HepG2 (cell line): ENCODE data around the gene CNTFR.

Experiments used
- ETV6 ChIP-seq: sonication (generic); formaldehyde crosslinking; conservative IDR thresholded peaks from 2 replicates; pipeline ENCODE4 v1.4.0; 2020; ENCODE audit warnings: missing genetic modification reagents
- EZH2 ChIP-seq: conservative IDR thresholded peaks from 2 replicates; pipeline ENCODE4 v1.6.1; 2012; ENCODE audit warnings: mild to moderate bottlenecking, low read depth, low read length, moderate library complexity
- HNRNPL ChIP-seq: fragments of 200-400 bp; formaldehyde crosslinking; IDR thresholded peaks from 2 replicates; pipeline ENCODE4 v1.6.1; 2017; ENCODE audit warnings: mild to moderate bottlenecking, low read depth, low read length
- MYC ChIP-seq: sonication (generic); formaldehyde crosslinking; IDR thresholded peaks from 2 replicates; pipeline ENCODE4 v1.9.0; 2021; ENCODE audit warnings: missing genetic modification reagents, borderline replicate concordance
- POLR2A ChIP-seq, 2 experiments: IDR thresholded peaks; 2 replicates each; pipeline ENCODE4 v1.6.1; 2011; ENCODE audit warnings: low read depth in 2 of 2, low read length in 2 of 2, mild to moderate bottlenecking in 1 of 2, moderate library complexity in 1 of 2; ENCODE audit not compliant: insufficient read depth in 1 of 2
- TAF15 ChIP-seq: fragments of 200-400 bp; formaldehyde crosslinking; IDR thresholded peaks from one replicate; pipeline ENCODE4 v1.6.1; 2018; ENCODE audit warnings: mild to moderate bottlenecking, low read depth, low read length; ENCODE audit not compliant: poor library complexity, severe bottlenecking
- ZNF274 ChIP-seq: sonication (generic); formaldehyde crosslinking; IDR thresholded peaks from 2 replicates; pipeline ENCODE4 v1.5.1; 2020; ENCODE audit warnings: mild to moderate bottlenecking, missing genetic modification reagents
- ZNF776 ChIP-seq: sonication (generic); formaldehyde crosslinking; IDR thresholded peaks from 2 replicates; pipeline ENCODE4 v1.4.0; 2020; ENCODE audit warnings: mild to moderate bottlenecking, missing genetic modification reagents
- TF ChIP-seq, protein P1 (sequence below): sonication (generic); formaldehyde crosslinking; IDR thresholded peaks from 2 replicates; pipeline ENCODE4; 2020; ENCODE audit warnings: missing genetic modification reagents, mild to moderate bottlenecking, borderline replicate concordance
- TF ChIP-seq, protein P2 (sequence below): sonication (generic); formaldehyde crosslinking; IDR thresholded peaks from 2 replicates; pipeline ENCODE4 v1.5.0; 2020; ENCODE audit warnings: mild to moderate bottlenecking, missing genetic modification reagents, moderate library complexity
- TF ChIP-seq, protein P3 (sequence below): sonication (generic); formaldehyde crosslinking; IDR thresholded peaks from 2 replicates; pipeline ENCODE4 v1.4.0; 2020; ENCODE audit warnings: low read depth, mild to moderate bottlenecking, missing genetic modification reagents

DNA sequence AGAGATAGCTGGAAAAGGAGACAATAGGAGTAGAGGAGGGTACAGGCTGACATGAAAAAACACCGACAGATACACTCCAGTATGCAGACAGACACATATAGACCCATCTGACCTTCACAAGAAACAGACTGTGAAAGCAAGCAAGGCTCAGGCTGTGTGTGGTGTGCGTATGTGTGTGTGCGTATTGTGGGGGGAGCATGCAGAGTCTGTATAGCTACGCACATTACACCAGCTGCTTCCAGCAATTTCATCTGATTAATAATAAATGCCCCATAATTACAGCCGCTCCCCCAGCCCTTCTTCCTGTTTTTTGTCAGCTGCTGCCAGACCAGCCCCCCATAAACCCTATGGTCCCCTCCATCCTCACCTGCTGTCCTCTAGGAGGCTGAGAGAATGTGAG lies 6.7 kb downstream of the CNTFR start:
- TF ChIP-seq, protein P1, sequence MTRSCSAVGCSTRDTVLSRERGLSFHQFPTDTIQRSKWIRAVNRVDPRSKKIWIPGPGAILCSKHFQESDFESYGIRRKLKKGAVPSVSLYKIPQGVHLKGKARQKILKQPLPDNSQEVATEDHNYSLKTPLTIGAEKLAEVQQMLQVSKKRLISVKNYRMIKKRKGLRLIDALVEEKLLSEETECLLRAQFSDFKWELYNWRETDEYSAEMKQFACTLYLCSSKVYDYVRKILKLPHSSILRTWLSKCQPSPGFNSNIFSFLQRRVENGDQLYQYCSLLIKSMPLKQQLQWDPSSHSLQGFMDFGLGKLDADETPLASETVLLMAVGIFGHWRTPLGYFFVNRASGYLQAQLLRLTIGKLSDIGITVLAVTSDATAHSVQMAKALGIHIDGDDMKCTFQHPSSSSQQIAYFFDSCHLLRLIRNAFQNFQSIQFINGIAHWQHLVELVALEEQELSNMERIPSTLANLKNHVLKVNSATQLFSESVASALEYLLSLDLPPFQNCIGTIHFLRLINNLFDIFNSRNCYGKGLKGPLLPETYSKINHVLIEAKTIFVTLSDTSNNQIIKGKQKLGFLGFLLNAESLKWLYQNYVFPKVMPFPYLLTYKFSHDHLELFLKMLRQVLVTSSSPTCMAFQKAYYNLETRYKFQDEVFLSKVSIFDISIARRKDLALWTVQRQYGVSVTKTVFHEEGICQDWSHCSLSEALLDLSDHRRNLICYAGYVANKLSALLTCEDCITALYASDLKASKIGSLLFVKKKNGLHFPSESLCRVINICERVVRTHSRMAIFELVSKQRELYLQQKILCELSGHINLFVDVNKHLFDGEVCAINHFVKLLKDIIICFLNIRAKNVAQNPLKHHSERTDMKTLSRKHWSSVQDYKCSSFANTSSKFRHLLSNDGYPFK (CRISPR knock-in tag), result no peak
- no peak for TF ChIP-seq EZH2
- no peak for TF ChIP-seq ZNF776 (CRISPR knock-in tag)
- no peak for TF ChIP-seq MYC (CRISPR knock-in tag)
- TF ChIP-seq POLR2A (IDR thresholded peaks at IDR 0.05; ENCODE audit: insufficient read depth in 1 of 2, low read depth in 2 of 2, low read length in 2 of 2), result no peak
- TF ChIP-seq, protein P2, sequence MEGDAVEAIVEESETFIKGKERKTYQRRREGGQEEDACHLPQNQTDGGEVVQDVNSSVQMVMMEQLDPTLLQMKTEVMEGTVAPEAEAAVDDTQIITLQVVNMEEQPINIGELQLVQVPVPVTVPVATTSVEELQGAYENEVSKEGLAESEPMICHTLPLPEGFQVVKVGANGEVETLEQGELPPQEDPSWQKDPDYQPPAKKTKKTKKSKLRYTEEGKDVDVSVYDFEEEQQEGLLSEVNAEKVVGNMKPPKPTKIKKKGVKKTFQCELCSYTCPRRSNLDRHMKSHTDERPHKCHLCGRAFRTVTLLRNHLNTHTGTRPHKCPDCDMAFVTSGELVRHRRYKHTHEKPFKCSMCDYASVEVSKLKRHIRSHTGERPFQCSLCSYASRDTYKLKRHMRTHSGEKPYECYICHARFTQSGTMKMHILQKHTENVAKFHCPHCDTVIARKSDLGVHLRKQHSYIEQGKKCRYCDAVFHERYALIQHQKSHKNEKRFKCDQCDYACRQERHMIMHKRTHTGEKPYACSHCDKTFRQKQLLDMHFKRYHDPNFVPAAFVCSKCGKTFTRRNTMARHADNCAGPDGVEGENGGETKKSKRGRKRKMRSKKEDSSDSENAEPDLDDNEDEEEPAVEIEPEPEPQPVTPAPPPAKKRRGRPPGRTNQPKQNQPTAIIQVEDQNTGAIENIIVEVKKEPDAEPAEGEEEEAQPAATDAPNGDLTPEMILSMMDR (CRISPR knock-in tag), result no peak
- TF ChIP-seq ZNF274 (CRISPR knock-in tag), result no peak
- TF ChIP-seq ETV6, result no peak
- TF ChIP-seq, protein P3, sequence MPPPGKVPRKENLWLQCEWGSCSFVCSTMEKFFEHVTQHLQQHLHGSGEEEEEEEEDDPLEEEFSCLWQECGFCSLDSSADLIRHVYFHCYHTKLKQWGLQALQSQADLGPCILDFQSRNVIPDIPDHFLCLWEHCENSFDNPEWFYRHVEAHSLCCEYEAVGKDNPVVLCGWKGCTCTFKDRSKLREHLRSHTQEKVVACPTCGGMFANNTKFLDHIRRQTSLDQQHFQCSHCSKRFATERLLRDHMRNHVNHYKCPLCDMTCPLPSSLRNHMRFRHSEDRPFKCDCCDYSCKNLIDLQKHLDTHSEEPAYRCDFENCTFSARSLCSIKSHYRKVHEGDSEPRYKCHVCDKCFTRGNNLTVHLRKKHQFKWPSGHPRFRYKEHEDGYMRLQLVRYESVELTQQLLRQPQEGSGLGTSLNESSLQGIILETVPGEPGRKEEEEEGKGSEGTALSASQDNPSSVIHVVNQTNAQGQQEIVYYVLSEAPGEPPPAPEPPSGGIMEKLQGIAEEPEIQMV (CRISPR knock-in tag), result no peak
- TF ChIP-seq TAF15, result no peak
- no peak for TF ChIP-seq HNRNPL
